ENCODE measurements around the gene FAM78A. TPM values are rescaled to one million over a fixed set of nuclear protein-coding genes. Genes with fewer than 3 reads are reported as not detected.
"Not testable (repeated sequence)": the region's sequence is repeated elsewhere in the genome, so short reads cannot be mapped to it uniquely, and the experiment has no call there.

Gene FAM78A
- total and polyA plus RNA-seq, 5 experiments from 2014 or later = 12.2 to 80.9 (median 28.1) TPM

GRCh38 chr9:131270171-131271015 lies 5.9 kb downstream of the FAM78A start:
- Mint-ChIP-seq H3K36me3 (peaks cover 20 to 36% (median 22%) of the 10 kb centered on the region in 3 donors), H3K4me3 (peak overlapping the region; percentile 93 to 100 (median 99)), H3K27me3 (no peaks in the 10 kb centered on the region), H3K27ac (peak overlapping the region; percentile 94 to 100 (median 99)), H3K9me3 (no peaks in the 10 kb centered on the region), H3K4me1 (peaks cover 29 to 81% (median 56%) of the 10 kb centered on the region in 4 donors)
- peak in 9 of 10 donors; percentile 34 to 66 (median 60) for DNase-seq
- POLR2A ChIA-PET = interaction anchor here (0.7 to 27.2 kb wide), 11 partner anchors 4 to 469 kb away, joined by 3 to 1403 read pairs (median 4); partner anchors contain the start of genes FAM78A, NUP214 and PLPP7
- peak; percentile 4 to 23 for ATAC-seq

DNA sequence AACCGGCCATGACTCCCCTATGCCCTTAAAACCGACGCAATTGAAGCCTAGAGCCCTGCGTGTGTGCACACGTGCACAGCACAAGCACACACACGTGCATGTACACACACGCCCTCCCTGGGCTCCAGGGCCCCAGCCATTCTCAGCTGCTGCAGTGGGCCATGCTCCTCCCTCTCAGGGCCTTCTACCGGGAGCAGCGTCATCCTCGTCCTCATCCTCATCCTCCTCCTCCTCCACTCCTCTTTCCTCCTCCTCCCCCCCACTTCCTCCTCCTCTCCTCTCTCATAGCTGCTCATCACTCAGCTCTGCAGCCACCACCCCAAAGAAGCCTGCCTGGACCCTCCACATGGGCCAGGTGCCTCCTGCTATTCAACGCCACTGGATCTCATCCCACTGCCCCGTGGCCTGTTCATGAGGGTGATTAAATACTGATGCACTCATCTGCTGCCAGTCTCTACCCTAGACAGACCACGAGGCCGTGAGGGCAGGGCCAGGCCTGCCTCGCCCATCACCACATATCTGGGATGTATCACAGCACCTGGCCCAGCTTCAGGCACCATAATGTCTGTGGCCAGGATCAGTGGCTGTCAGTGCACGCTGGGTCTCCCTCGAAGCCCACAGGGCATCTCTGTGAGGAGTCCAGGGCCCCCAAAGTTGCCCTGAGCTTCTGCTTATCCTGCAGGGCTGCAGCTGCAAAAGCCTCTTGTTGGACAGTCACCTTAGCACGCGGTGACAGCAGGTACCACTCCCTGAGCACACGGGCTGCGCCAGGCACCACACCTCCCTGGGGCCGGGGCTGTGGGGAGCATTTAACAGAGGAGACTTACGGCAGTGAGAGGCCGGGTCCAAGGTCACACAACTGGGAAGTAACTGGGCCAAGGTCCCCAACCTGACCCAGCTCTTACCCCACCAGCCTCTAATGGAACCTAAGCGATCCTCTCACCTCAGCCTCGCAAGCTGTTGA lies 9.8 kb downstream of the FAM78A start:
- peak; percentile 5 to 30 for ATAC-seq
- POLR2A ChIA-PET = interaction anchor here (0.6 to 27.2 kb wide), 7 partner anchors 8 to 107 kb away, joined by 3 to 1403 read pairs (median 14); partner anchors contain the start of gene FAM78A
- Mint-ChIP-seq H3K27me3 (no peaks in the 10 kb centered on the region), H3K4me1 (peaks cover 31 to 93% (median 84%) of the 10 kb centered on the region in 4 donors), H3K4me3 (peak overlapping the region; percentile 83 to 100 (median 93)), H3K9me3 (no peaks in the 10 kb centered on the region), H3K36me3 (peaks cover 5 to 35% (median 7%) of the 10 kb centered on the region in 3 donors), H3K27ac (peak overlapping the region; percentile 98 to 100 (median 99))
- peak in 8 of 10 donors; percentile 26 to 75 (median 52) for DNase-seq

GRCh38 chr9:131264231-131264630 lies 12.1 kb downstream of the FAM78A start:
- DNase-seq = peak in 9 of 10 donors; percentile 33 to 69 (median 56)
- Mint-ChIP-seq H3K27ac (peak overlapping the region; percentile 98 to 100 (median 99)), H3K36me3 (peaks cover 5 to 55% (median 20%) of the 10 kb centered on the region in 3 donors), H3K4me1 (peaks cover 30 to 87% (median 79%) of the 10 kb centered on the region in 4 donors), H3K9me3 (no peaks in the 10 kb centered on the region), H3K27me3 (no peaks in the 10 kb centered on the region), H3K4me3 (peak overlapping the region; percentile 73 to 99 (median 92))
- POLR2A ChIA-PET = interaction anchor here (0.5 to 27.2 kb wide), 4 partner anchors 6 to 100 kb away, joined by 3 to 1403 read pairs (median 704); partner anchors contain the start of gene FAM78A
- peak; percentile 29 to 41 for ATAC-seq

DNA sequence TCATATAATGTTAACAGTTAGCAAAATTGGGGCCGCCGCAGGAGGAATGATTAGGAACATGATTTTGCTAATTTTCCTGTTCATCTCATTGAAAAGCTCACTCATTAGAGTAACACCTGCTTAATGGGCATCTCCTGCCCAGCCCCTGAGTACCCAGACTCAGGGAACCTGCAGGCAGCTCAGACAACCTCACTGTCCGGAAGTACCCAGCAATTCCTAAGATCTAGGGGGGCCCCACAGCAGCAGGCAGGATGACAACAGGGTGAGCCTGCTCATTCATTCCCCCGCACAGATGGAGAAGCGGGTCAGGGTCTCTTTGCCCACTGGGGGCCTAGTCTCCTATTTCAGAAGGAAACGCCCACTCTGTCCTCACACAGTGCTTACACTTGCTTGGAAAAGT lies 12.6 kb downstream of the FAM78A start:
- peak in 1 of 10 donors; percentile 23 for DNase-seq
- Mint-ChIP-seq H3K27ac (peak overlapping the region; percentile 98 to 100 (median 99)), H3K36me3 (peaks cover 5 to 59% (median 20%) of the 10 kb centered on the region in 3 donors), H3K27me3 (no peaks in the 10 kb centered on the region), H3K9me3 (no peaks in the 10 kb centered on the region), H3K4me1 (peaks cover 29 to 86% (median 78%) of the 10 kb centered on the region in 4 donors), H3K4me3 (peak overlapping the region; percentile 73 to 99 (median 92))
- POLR2A ChIA-PET = interaction anchor here (0.5 to 27.2 kb wide), 7 partner anchors 5 to 237 kb away, joined by 3 to 1403 read pairs (median 3); partner anchors contain the start of genes FAM78A and NUP214
- ATAC-seq = no peak

DNA sequence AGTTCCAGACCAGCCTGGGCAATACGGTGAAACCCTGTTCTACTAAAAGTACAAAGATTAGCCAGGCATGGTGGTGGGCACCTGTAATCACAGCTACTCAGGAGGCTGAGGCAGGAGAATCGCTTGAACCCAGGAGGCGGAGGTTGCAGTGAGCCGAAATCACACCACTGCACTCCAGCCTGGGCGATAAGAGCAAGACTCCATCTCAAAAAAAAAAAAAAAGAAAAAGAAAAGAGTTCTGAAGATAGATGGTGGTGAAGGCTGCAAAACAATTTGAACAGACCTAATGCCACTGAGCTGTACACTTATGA lies 13.3 kb downstream of the FAM78A start:
- POLR2A ChIA-PET = interaction anchor here (0.7 to 27.2 kb wide), 3 partner anchors 4 to 544 kb away, joined by 4 to 1403 read pairs (median 1403); partner anchors contain the start of gene FAM78A
- peak overlapping the region; percentile 31 to 93 (median 69) for H3K4me3 Mint-ChIP-seq
- not testable (repeated sequence) for H3K9me3 Mint-ChIP-seq, ATAC-seq, DNase-seq, H3K27me3 Mint-ChIP-seq
- H3K36me3 Mint-ChIP-seq = peaks cover 5 to 61% (median 20%) of the 10 kb centered on the region in 3 donors
- peaks cover 30 to 83% (median 77%) of the 10 kb centered on the region in 4 donors for H3K4me1 Mint-ChIP-seq
- H3K27ac Mint-ChIP-seq = peak overlapping the region; percentile 82 to 100 (median 92)

DNA sequence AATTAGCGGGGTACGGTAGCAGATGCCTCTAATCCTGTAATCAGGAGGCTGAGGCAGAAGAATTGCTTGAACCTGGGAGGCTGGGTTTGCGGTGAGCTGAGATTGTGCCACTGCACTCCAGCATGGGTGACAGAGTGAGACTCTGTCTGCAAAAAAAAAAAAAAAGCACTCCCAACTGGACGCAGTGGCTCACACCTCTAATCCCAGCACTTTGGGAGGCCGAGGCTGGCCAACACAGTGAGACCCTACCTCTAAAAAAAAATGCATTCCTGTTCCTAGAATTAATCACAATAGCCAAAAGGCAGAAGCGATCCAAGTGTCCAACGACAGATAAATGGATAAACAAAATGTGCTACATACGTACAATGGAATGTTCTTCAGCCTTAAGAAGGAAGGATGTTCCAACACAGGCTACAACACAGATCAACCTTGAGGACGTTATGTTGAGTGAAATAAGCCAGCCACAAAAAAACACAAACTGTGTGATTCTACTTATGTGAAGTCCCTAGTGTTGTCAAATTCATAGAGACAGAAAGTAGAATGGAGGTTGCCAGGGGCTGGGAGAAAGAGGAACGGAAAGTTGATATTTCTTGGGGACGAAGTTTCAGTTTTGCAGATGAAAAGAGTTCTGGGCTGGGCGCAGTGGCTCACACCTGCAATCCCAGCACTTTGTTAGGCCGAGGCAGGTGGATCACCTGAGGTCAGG lies 13.8 kb downstream of the FAM78A start:
- peaks cover 32 to 87% (median 81%) of the 10 kb centered on the region in 4 donors for H3K4me1 Mint-ChIP-seq
- POLR2A ChIA-PET = interaction anchor here (0.7 to 27.2 kb wide), 4 partner anchors 10 to 545 kb away, joined by 4 to 1403 read pairs (median 10); partner anchors contain the start of gene FAM78A
- peak overlapping the region; percentile 82 to 100 (median 92) for H3K27ac Mint-ChIP-seq
- H3K36me3 Mint-ChIP-seq = peaks cover 5 to 61% (median 20%) of the 10 kb centered on the region in 3 donors
- H3K27me3 Mint-ChIP-seq = no peaks in the 10 kb centered on the region
- no peaks in the 10 kb centered on the region for H3K9me3 Mint-ChIP-seq
- H3K4me3 Mint-ChIP-seq = peak overlapping the region; percentile 31 to 93 (median 71)
- ATAC-seq (no peak), DNase-seq (no peak)

DNA sequence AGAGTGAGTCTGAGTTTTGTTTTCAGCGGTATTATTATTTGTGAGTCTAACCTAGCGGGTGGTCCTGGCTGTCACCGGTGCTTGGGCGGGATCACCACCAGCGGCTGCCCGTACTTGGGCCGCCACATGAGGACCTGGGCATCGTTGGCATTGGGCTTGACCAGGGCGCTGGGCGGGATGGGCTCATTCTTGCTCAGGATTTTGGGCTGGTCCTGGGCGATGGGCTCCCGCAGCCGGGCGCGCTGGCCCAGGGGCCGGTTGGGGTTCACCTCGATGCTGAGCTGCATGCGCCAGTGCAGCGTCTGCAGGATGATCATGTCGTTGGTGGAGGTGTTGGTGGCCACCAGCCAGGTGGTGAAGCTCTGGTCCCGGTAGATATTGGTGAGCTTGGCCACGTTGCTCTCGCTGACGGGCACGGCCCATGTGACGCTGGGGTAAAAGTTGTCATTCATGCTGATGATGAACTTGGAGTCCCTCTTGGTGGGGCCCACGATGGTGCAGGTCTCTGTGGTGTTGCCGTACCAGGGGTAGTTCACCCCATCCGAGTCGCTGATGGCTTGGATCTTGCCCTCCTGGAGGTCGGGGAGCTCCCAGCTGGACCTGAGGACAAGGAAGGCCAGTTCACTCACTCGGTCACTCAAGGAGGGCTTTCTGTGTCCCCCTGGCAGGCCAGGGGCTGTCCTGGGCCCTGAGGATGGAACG lies 15.4 kb downstream of the FAM78A start:
- DNase-seq (no peak), ATAC-seq (no peak)
- POLR2A ChIA-PET = interaction anchor here (0.6 to 27.2 kb wide), 4 partner anchors 9 to 122 kb away, joined by 3 to 1403 read pairs (median 10); partner anchors contain the start of gene FAM78A
- Mint-ChIP-seq H3K27me3 (peaks cover 0 to 2% (median 0%) of the 10 kb centered on the region in 5 donors), H3K4me1 (peaks cover 29 to 86% (median 78%) of the 10 kb centered on the region in 4 donors), H3K9me3 (peaks cover 0 to 2% (median 0%) of the 10 kb centered on the region in 9 donors), H3K36me3 (peaks cover 5 to 56% (median 20%) of the 10 kb centered on the region in 3 donors), H3K27ac (peak overlapping the region; percentile 47 to 99 (median 74)), H3K4me3 (peak overlapping the region in 2 of 10 donors; percentile 21 to 22)

GRCh38 chr9:131259916-131260597 lies 16.3 kb downstream of the FAM78A start:
- peaks cover 0 to 2% (median 0%) of the 10 kb centered on the region in 5 donors for H3K27me3 Mint-ChIP-seq
- ATAC-seq (no peak), DNase-seq (no peak)
- POLR2A ChIA-PET = interaction anchor here (1.7 to 27.2 kb wide), 2 partner anchors 10 to 14 kb away, joined by 5 to 1403 read pairs; partner anchors contain the start of gene FAM78A
- peaks cover 0 to 2% (median 0%) of the 10 kb centered on the region in 9 donors for H3K9me3 Mint-ChIP-seq
- H3K4me3 Mint-ChIP-seq = peak overlapping the region in 4 of 10 donors; percentile 13 to 68 (median 22)
- peaks cover 29 to 84% (median 76%) of the 10 kb centered on the region in 4 donors for H3K4me1 Mint-ChIP-seq
- H3K27ac Mint-ChIP-seq = peak overlapping the region in 9 of 10 donors; percentile 47 to 99 (median 76)
- peaks cover 5 to 54% (median 20%) of the 10 kb centered on the region in 3 donors for H3K36me3 Mint-ChIP-seq

- no peak for DNase-seq
Measured at GRCh38 chr9:131259432-131259898, 16.8 kb downstream of the FAM78A start.

More at GRCh38 chr9:131259432-131259898, 16.8 kb downstream of the FAM78A start:
- peaks cover 0 to 2% (median 0%) of the 10 kb centered on the region in 9 donors for H3K9me3 Mint-ChIP-seq
- peak overlapping the region in 3 of 10 donors; percentile 13 to 18 (median 15) for H3K4me3 Mint-ChIP-seq
- ATAC-seq = no peak
- POLR2A ChIA-PET = interaction anchor here (0.9 to 27.2 kb wide), 3 partner anchors 10 to 20 kb away, joined by 4 to 1403 read pairs (median 5); partner anchors contain the start of gene FAM78A
- peaks cover 28 to 84% (median 73%) of the 10 kb centered on the region in 4 donors for H3K4me1 Mint-ChIP-seq
- peaks cover 0 to 2% (median 0%) of the 10 kb centered on the region in 5 donors for H3K27me3 Mint-ChIP-seq
- peak overlapping the region in 9 of 10 donors; percentile 15 to 99 (median 73) for H3K27ac Mint-ChIP-seq
- H3K36me3 Mint-ChIP-seq = peaks cover 5 to 52% (median 20%) of the 10 kb centered on the region in 3 donors

Measured in naive thymus-derived CD8-positive, alpha-beta T cell (primary cell).